ENCODE measurements around the gene MKS1.

The MKS1 gene

GRCh38 chr17:58181796-58182195 is 37.3 kb downstream of the MKS1 start:
- H2AFZ ChIP-seq (ENCODE audit: low read length) = no peak overlapping the region
- no peaks in the 10 kb centered on the region for H3K9me2 ChIP-seq (ENCODE audit: low read depth, low read length)
- no peaks in the 10 kb centered on the region for H3F3A ChIP-seq (ENCODE audit: insufficient read depth, low read length)
- no peaks in the 10 kb centered on the region for H4K20me1 ChIP-seq (ENCODE audit: insufficient read depth, low read length)
- H3K79me2 ChIP-seq (ENCODE audit: insufficient read depth, low read length) = no peaks in the 10 kb centered on the region
- H3K4me3 ChIP-seq (ENCODE audit: low read depth, low read length, poor library complexity, severe bottlenecking) = no peak overlapping the region
- H3K27me3 ChIP-seq (ENCODE audit: insufficient read depth, low read length) = no peaks in the 10 kb centered on the region
- no peak overlapping the region for H3K4me2 ChIP-seq (ENCODE audit: low read length)
- no peaks in the 10 kb centered on the region for H3K4me1 ChIP-seq (ENCODE audit: insufficient read depth, low read length, severe bottlenecking)
- H3K36me3 ChIP-seq (ENCODE audit: insufficient read depth, low read length) = no peaks in the 10 kb centered on the region
- no peaks in the 10 kb centered on the region for H3K9me3 ChIP-seq (ENCODE audit: low read length)
- no peak for TF ChIP-seq EZH2 (IDR thresholded peaks at IDR 0.05; ENCODE audit: borderline replicate concordance, low read length)
- TF ChIP-seq CTCF (IDR thresholded peaks at IDR 0.05; ENCODE audit: low read length) = no peak
- H3K27ac ChIP-seq (ENCODE audit: low read depth, low read length, poor library complexity, severe bottlenecking) = no peak overlapping the region
- no peak overlapping the region for H3K9ac ChIP-seq (ENCODE audit: low read length)

GRCh38 chr17:58176200-58176599 is 42.9 kb downstream of the MKS1 start:
- TF ChIP-seq CTCF (IDR thresholded peaks at IDR 0.05; ENCODE audit: low read length) (no peak), EZH2 (IDR thresholded peaks at IDR 0.05; ENCODE audit: borderline replicate concordance, low read length) (no peak)
- H3K9ac ChIP-seq (ENCODE audit: low read length) = no peak overlapping the region
- no peak overlapping the region for H3K4me3 ChIP-seq (ENCODE audit: low read depth, low read length, poor library complexity, severe bottlenecking)

GRCh38 chr17:58174871-58175270 is 44.2 kb downstream of the MKS1 start:
- no peak overlapping the region for H3K4me3 ChIP-seq (ENCODE audit: low read depth, low read length, poor library complexity, severe bottlenecking)
- TF ChIP-seq EZH2 (IDR thresholded peaks at IDR 0.05; ENCODE audit: borderline replicate concordance, low read length) = no peak
- no peak for TF ChIP-seq CTCF (IDR thresholded peaks at IDR 0.05; ENCODE audit: low read length)
- H3K79me2 ChIP-seq (ENCODE audit: insufficient read depth, low read length) = no peaks in the 10 kb centered on the region

More at GRCh38 chr17:58176200-58176599, 42.9 kb downstream of the MKS1 start:
- H3K79me2 ChIP-seq (ENCODE audit: insufficient read depth, low read length) = no peaks in the 10 kb centered on the region
- H3K9me3 ChIP-seq (ENCODE audit: low read length) = no peaks in the 10 kb centered on the region
- H3K4me2 ChIP-seq (ENCODE audit: low read length) = no peak overlapping the region
- no peaks in the 10 kb centered on the region for H3K9me2 ChIP-seq (ENCODE audit: low read depth, low read length)
- H3K27ac ChIP-seq (ENCODE audit: low read depth, low read length, poor library complexity, severe bottlenecking) = no peak overlapping the region
- H4K20me1 ChIP-seq (ENCODE audit: insufficient read depth, low read length) = no peaks in the 10 kb centered on the region
- no peaks in the 10 kb centered on the region for H3F3A ChIP-seq (ENCODE audit: insufficient read depth, low read length)
- H2AFZ ChIP-seq (ENCODE audit: low read length) = no peak overlapping the region
- H3K36me3 ChIP-seq (ENCODE audit: insufficient read depth, low read length) = no peaks in the 10 kb centered on the region
- no peaks in the 10 kb centered on the region for H3K27me3 ChIP-seq (ENCODE audit: insufficient read depth, low read length)
- H3K4me1 ChIP-seq (ENCODE audit: insufficient read depth, low read length, severe bottlenecking) = no peaks in the 10 kb centered on the region

More at GRCh38 chr17:58174871-58175270, 44.2 kb downstream of the MKS1 start:
- no peaks in the 10 kb centered on the region for H3K36me3 ChIP-seq (ENCODE audit: insufficient read depth, low read length)
- no peaks in the 10 kb centered on the region for H4K20me1 ChIP-seq (ENCODE audit: insufficient read depth, low read length)
- no peak overlapping the region for H2AFZ ChIP-seq (ENCODE audit: low read length)
- H3K9me3 ChIP-seq (ENCODE audit: low read length) = no peaks in the 10 kb centered on the region
- no peaks in the 10 kb centered on the region for H3K27me3 ChIP-seq (ENCODE audit: insufficient read depth, low read length)
- H3K27ac ChIP-seq (ENCODE audit: low read depth, low read length, poor library complexity, severe bottlenecking) = no peak overlapping the region
- H3K4me1 ChIP-seq (ENCODE audit: insufficient read depth, low read length, severe bottlenecking) = no peaks in the 10 kb centered on the region
- H3K4me2 ChIP-seq (ENCODE audit: low read length) = no peak overlapping the region
- no peaks in the 10 kb centered on the region for H3F3A ChIP-seq (ENCODE audit: insufficient read depth, low read length)
- H3K9ac ChIP-seq (ENCODE audit: low read length) = no peak overlapping the region
- no peaks in the 10 kb centered on the region for H3K9me2 ChIP-seq (ENCODE audit: low read depth, low read length)
